Neural cell (in vitro differentiated cells): ENCODE data around the gene IPO11. TPM values are rescaled to one million over a fixed set of nuclear protein-coding genes. Genes with fewer than 3 reads are reported as not detected.

Experiments used
- H2AFZ ChIP-seq: fragments of 200-600, 300-800 bp; sonication (generic), shearing (Covaris generic); 2 replicates; pipeline ENCODE4 v1.6.0; 2014; ENCODE audit warnings: low read depth, mild to moderate bottlenecking, antibody characterized with exemption, low read length, moderate library complexity
- H3F3A ChIP-seq: fragments of 200-600 bp; shearing (Covaris generic); 2 replicates; pipeline ENCODE4 v1.6.1; 2016; ENCODE audit warnings: mild to moderate bottlenecking, moderate library complexity, mixed read lengths, antibody characterized with exemption, low read length; ENCODE audit not compliant: insufficient read depth, poor library complexity, severe bottlenecking
- H3K27ac ChIP-seq: fragments of 200-600, 300-800 bp; sonication (generic), shearing (Covaris generic); 2 replicates; pipeline ENCODE4 v1.5.1; 2014; ENCODE audit warnings: mild to moderate bottlenecking, low read length, moderate library complexity
- H3K27me3 ChIP-seq: fragments of 300-800, 200-600 bp; sonication (generic), shearing (Covaris generic); 2 replicates; pipeline ENCODE4 v1.6.0; 2014; ENCODE audit warnings: mild to moderate bottlenecking, low read depth, low read length, moderate library complexity; ENCODE audit not compliant: insufficient read depth
- H3K36me3 ChIP-seq: fragments of 300-800, 200-600 bp; sonication (generic), shearing (Covaris generic); 2 replicates; pipeline ENCODE4 v1.5.1; 2014; ENCODE audit warnings: mild to moderate bottlenecking, antibody characterized with exemption, low read length, moderate library complexity; ENCODE audit not compliant: insufficient read depth
- H3K4me2 ChIP-seq: fragments of 300-800, 200-600 bp; sonication (generic), shearing (Covaris generic); 2 replicates; pipeline ENCODE4 v1.6.0; 2014; ENCODE audit warnings: mild to moderate bottlenecking, low read length
- H3K4me3 ChIP-seq: fragments of 300-800, 200-600 bp; sonication (generic), shearing (Covaris generic); 2 replicates; pipeline ENCODE4 v1.5.1; 2014; ENCODE audit warnings: mild to moderate bottlenecking, low read length, moderate library complexity
- H3K79me2 ChIP-seq: fragments of 200-600 bp; shearing (Covaris generic); replicated peaks from 2 replicates; pipeline ENCODE4 v1.6.0; 2014; ENCODE audit warnings: mild to moderate bottlenecking, low read length, moderate library complexity; ENCODE audit not compliant: insufficient read depth
- H3K9ac ChIP-seq: fragments of 300-800, 200-600 bp; sonication (generic), shearing (Covaris generic); 2 replicates; pipeline ENCODE4 v1.6.1; 2016; ENCODE audit warnings: mild to moderate bottlenecking, low read length, mixed read lengths
- H3K9me2 ChIP-seq: fragments of 200-600 bp; shearing (Covaris generic); 2 replicates; pipeline ENCODE4 v1.6.1; 2016; ENCODE audit warnings: mild to moderate bottlenecking, low read length, mixed read lengths; ENCODE audit not compliant: insufficient read depth
- H3K9me3 ChIP-seq: fragments of 200-600, 300-800 bp; sonication (generic), shearing (Covaris generic); 2 replicates; pipeline ENCODE4 v1.6.1; 2016; ENCODE audit warnings: mild to moderate bottlenecking, mixed run types, low read length, moderate library complexity, mixed read lengths
- H4K20me1 ChIP-seq: fragments of 200-600 bp; shearing (Covaris generic); 2 replicates; pipeline ENCODE4 v1.6.1; 2016; ENCODE audit warnings: mild to moderate bottlenecking, mixed run types; ENCODE audit not compliant: insufficient read depth
- EP300 ChIP-seq: fragments of 450-650 bp; conservative IDR thresholded peaks from 2 replicates; pipeline ENCODE4 v1.6.1; 2014; ENCODE audit warnings: antibody characterized with exemption, mild to moderate bottlenecking, moderate library complexity; ENCODE audit not compliant: poor library complexity, severe bottlenecking
- EZH2 ChIP-seq: fragments of 200-600, 300-800 bp; shearing (Covaris generic), sonication (generic); IDR thresholded peaks from 2 replicates; pipeline ENCODE4 v1.6.1; 2014; ENCODE audit warnings: antibody characterized with exemption, low read length, borderline replicate concordance, mild to moderate bottlenecking; ENCODE audit not compliant: insufficient read depth, poor library complexity, severe bottlenecking
- MXI1 ChIP-seq: fragments of 450-650 bp; conservative IDR thresholded peaks from 2 replicates; pipeline ENCODE4 v1.6.1; 2014; ENCODE audit warnings: antibody characterized with exemption, mild to moderate bottlenecking; ENCODE audit not compliant: poor library complexity, severe bottlenecking
- POLR2AphosphoS5 ChIP-seq: IDR thresholded peaks from 2 replicates; pipeline ENCODE4 v1.6.1; 2012
- RAD21 ChIP-seq: fragments of 450-650 bp; conservative IDR thresholded peaks from 2 replicates; pipeline ENCODE4 v1.6.1; 2014; ENCODE audit warnings: antibody characterized with exemption, mild to moderate bottlenecking, moderate library complexity
- SMC3 ChIP-seq: fragments of 450-650 bp; conservative IDR thresholded peaks from 2 replicates; pipeline ENCODE4 v1.6.1; 2014; ENCODE audit warnings: antibody characterized with exemption, mild to moderate bottlenecking, moderate library complexity; ENCODE audit not compliant: poor library complexity
- TAF1 ChIP-seq: IDR thresholded peaks from 2 replicates; pipeline ENCODE4 v1.6.1; 2012; ENCODE audit warnings: low read depth
- polyA plus RNA-seq: library from polyadenylated mRNA; depleted of rRNA; stranded (reverse); fragments of >200 nt; gene quantifications from 2 replicates; pipeline ENCODE4 v1.2.3, GENCODE V29; 2014
- TF ChIP-seq, protein P1 (sequence below): fragments of 450-650 bp; IDR thresholded peaks from 2 replicates; pipeline ENCODE4 v1.5.1; 2014; ENCODE audit warnings: antibody characterized with exemption, mild to moderate bottlenecking, moderate library complexity; ENCODE audit not compliant: poor library complexity, severe bottlenecking
- TF ChIP-seq, protein P2 (sequence below): IDR thresholded peaks from 2 replicates; pipeline ENCODE4 v1.6.1; 2012; ENCODE audit warnings: borderline replicate concordance

Gene IPO11
- polyA plus RNA-seq, 1 donor from 2014 or later = 12.5 TPM

DNA sequence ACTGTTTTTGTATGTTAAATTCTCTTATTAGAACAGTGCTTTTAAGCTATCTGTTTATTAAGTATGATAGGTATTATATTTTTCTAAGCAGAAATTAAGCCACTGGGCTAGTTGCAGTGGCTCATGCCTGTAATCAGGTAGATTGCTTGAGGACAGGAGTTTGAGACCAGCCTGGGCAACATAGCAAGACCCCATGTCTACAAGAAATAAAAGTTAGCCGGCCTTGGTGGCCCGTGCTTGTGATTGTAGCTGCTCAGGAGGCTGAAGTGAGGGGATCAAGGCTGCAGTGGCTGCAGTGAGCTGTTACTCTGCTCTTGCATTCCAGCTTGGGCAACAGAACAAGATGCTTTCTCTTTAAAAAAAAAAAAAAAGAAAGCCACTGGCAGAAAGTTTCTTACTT, 121.0 kb downstream of the IPO11 start:
- Histone ChIP-seq H4K20me1 (no peaks in the 10 kb centered on the region), H3K4me2 (no peak overlapping the region), H3K9ac (no peak overlapping the region), H2AFZ (no peak overlapping the region), H3K36me3 (no peaks in the 10 kb centered on the region), H3K9me2 (no peaks in the 10 kb centered on the region), H3K27ac (no peak overlapping the region), H3F3A (no peaks in the 10 kb centered on the region), H3K79me2 (no peaks in the 10 kb centered on the region), H3K4me3 (no peak overlapping the region), H3K9me3 (no peaks in the 10 kb centered on the region), H3K27me3 (no peaks in the 10 kb centered on the region)
- TF ChIP-seq, protein P1, sequence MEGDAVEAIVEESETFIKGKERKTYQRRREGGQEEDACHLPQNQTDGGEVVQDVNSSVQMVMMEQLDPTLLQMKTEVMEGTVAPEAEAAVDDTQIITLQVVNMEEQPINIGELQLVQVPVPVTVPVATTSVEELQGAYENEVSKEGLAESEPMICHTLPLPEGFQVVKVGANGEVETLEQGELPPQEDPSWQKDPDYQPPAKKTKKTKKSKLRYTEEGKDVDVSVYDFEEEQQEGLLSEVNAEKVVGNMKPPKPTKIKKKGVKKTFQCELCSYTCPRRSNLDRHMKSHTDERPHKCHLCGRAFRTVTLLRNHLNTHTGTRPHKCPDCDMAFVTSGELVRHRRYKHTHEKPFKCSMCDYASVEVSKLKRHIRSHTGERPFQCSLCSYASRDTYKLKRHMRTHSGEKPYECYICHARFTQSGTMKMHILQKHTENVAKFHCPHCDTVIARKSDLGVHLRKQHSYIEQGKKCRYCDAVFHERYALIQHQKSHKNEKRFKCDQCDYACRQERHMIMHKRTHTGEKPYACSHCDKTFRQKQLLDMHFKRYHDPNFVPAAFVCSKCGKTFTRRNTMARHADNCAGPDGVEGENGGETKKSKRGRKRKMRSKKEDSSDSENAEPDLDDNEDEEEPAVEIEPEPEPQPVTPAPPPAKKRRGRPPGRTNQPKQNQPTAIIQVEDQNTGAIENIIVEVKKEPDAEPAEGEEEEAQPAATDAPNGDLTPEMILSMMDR = no peak
- no peak for TF ChIP-seq TAF1
- no peak for TF ChIP-seq EZH2
- TF ChIP-seq, protein P2, sequence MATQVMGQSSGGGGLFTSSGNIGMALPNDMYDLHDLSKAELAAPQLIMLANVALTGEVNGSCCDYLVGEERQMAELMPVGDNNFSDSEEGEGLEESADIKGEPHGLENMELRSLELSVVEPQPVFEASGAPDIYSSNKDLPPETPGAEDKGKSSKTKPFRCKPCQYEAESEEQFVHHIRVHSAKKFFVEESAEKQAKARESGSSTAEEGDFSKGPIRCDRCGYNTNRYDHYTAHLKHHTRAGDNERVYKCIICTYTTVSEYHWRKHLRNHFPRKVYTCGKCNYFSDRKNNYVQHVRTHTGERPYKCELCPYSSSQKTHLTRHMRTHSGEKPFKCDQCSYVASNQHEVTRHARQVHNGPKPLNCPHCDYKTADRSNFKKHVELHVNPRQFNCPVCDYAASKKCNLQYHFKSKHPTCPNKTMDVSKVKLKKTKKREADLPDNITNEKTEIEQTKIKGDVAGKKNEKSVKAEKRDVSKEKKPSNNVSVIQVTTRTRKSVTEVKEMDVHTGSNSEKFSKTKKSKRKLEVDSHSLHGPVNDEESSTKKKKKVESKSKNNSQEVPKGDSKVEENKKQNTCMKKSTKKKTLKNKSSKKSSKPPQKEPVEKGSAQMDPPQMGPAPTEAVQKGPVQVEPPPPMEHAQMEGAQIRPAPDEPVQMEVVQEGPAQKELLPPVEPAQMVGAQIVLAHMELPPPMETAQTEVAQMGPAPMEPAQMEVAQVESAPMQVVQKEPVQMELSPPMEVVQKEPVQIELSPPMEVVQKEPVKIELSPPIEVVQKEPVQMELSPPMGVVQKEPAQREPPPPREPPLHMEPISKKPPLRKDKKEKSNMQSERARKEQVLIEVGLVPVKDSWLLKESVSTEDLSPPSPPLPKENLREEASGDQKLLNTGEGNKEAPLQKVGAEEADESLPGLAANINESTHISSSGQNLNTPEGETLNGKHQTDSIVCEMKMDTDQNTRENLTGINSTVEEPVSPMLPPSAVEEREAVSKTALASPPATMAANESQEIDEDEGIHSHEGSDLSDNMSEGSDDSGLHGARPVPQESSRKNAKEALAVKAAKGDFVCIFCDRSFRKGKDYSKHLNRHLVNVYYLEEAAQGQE = no peak
- TF ChIP-seq RAD21 = no peak
- no peak for TF ChIP-seq SMC3
- no peak for TF ChIP-seq MXI1
- no peak for TF ChIP-seq POLR2AphosphoS5
- no peak for TF ChIP-seq EP300

DNA sequence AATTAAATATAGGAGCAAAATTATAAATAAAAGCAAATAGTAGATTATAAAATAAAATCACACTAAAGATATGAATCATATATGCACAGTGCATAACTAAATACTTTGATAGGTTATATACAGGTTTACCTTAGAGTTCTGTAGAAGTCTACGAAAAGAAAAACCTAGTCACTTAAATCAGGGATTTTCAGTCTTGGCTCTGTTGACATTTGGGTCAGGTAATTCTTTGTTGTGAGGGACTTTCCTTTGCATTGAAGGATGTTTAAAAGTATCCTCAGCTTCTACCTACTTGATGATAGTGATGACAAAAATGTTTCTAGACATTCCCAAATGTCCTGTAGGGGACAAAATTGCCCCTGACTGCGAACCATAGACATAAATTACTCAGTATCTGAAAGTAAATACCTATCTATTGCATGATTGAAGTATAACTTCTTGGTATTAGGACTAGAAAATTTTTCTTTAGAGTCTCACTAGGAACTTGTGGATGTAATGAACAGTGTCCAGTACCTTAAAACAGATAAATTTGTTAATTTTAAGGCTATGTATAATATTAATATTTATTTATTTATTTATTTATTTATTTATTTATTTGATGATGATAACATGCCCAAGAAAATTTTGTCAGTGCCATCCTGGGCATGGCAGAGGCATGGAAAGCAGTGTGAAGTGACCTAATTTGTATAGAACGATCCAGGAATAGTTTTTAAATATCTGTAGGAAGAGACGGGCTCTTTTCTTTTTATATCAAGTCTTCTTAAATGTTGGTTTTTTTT, 122.1 kb downstream of the IPO11 start:
- H3K27ac ChIP-seq = no peak overlapping the region
- no peaks in the 10 kb centered on the region for H3K9me2 ChIP-seq
- no peak overlapping the region for H3K9ac ChIP-seq
- H3K79me2 ChIP-seq = no peaks in the 10 kb centered on the region
- no peak overlapping the region for H3K4me2 ChIP-seq
- no peaks in the 10 kb centered on the region for H3K36me3 ChIP-seq
- TF ChIP-seq TAF1 (no peak), SMC3 (no peak), EZH2 (no peak), MXI1 (no peak), POLR2AphosphoS5 (no peak), EP300 (no peak), RAD21 (no peak)
- TF ChIP-seq, protein P2 = no peak
- TF ChIP-seq, protein P1 = no peak
- H2AFZ ChIP-seq = no peak overlapping the region
- H3K27me3 ChIP-seq = no peaks in the 10 kb centered on the region
- H3K4me3 ChIP-seq = no peak overlapping the region
- no peaks in the 10 kb centered on the region for H3K9me3 ChIP-seq
- no peaks in the 10 kb centered on the region for H4K20me1 ChIP-seq
- H3F3A ChIP-seq = no peaks in the 10 kb centered on the region
